NB4 (cell line): ENCODE measurements around the gene PARL.

Experiments used
- CTCF ChIP-seq: IDR thresholded peaks from one replicate; pipeline ENCODE4 v1.5.1; 2012; ENCODE audit warnings: low read depth, low read length
- MAX ChIP-seq: IDR thresholded peaks from 2 replicates; pipeline ENCODE4 v1.6.1; 2011; ENCODE audit warnings: low read depth, low read length
- MYC ChIP-seq: IDR thresholded peaks from 2 replicates; pipeline ENCODE4 v1.6.1; 2011; ENCODE audit warnings: low read depth, low read length
- POLR2A ChIP-seq: IDR thresholded peaks from 2 replicates; pipeline ENCODE4 v1.6.1; 2011; ENCODE audit warnings: mild to moderate bottlenecking; ENCODE audit not compliant: insufficient read length; ENCODE audit errors: extremely low read depth

GRCh38 chr3:183797996-183798395 is 86.7 kb downstream of the PARL start:
- no peak for TF ChIP-seq CTCF
- no peak for TF ChIP-seq POLR2A
- TF ChIP-seq MAX = no peak
- no peak for TF ChIP-seq MYC
